ENCODE results near the gene C1orf159. TPM values are rescaled to one million over a fixed set of nuclear protein-coding genes. Genes with fewer than 3 reads are reported as not detected.
"Not testable (repeated sequence)": the region's sequence is repeated elsewhere in the genome, so short reads cannot be mapped to it uniquely, and the experiment has no call there.

C1orf159 gene
- total RNA-seq, 1 donor from 2014 or later = 2.4 TPM

GRCh38 chr1:1152431-1152830 is 36.5 kb upstream of the C1orf159 start:
- DNase-seq; intact Hi-C loops (cut with DNase I); ATAC-seq (ENCODE audit: poor library complexity): not testable (repeated sequence)

GRCh38 chr1:1151306-1151705 is 35.4 kb upstream of the C1orf159 start:
- intact Hi-C loops (cut with DNase I) = no loop called here
- no peak for ATAC-seq (ENCODE audit: poor library complexity)
- no peak for DNase-seq

GRCh38 chr1:1150100-1150499 is 34.2 kb upstream of the C1orf159 start:
- DNase-seq (no peak), ATAC-seq (ENCODE audit: poor library complexity) (no peak)
- intact Hi-C loops (cut with DNase I) = no loop called here

- ATAC-seq (ENCODE audit: poor library complexity) (no peak), DNase-seq (no peak)
- intact Hi-C loops (cut with DNase I) = no loop called here
These were observed 33.5 kb upstream of the C1orf159 start for GRCh38 chr1:1149416-1149815.

GRCh38 chr1:1148569-1148968 is 32.7 kb upstream of the C1orf159 start:
- intact Hi-C loops (cut with DNase I) = no loop called here
- DNase-seq = no peak
- ATAC-seq (ENCODE audit: poor library complexity) = no peak

GRCh38 chr1:1148061-1148460 is 32.2 kb upstream of the C1orf159 start:
- intact Hi-C loops (cut with DNase I) = no loop called here

GRCh38 chr1:1146596-1146995 is 30.7 kb upstream of the C1orf159 start:
- ATAC-seq (ENCODE audit: poor library complexity) (no peak), DNase-seq (no peak)
- intact Hi-C loops (cut with DNase I) = no loop called here

More at GRCh38 chr1:1148061-1148460, 32.2 kb upstream of the C1orf159 start:
- ATAC-seq (ENCODE audit: poor library complexity) (no peak), DNase-seq (no peak)

GRCh38 chr1:1146026-1146425 is 30.1 kb upstream of the C1orf159 start:
- DNase-seq (no peak), ATAC-seq (ENCODE audit: poor library complexity) (no peak)
- intact Hi-C loops (cut with DNase I) = no loop called here

- no peak for DNase-seq
- intact Hi-C loops (cut with DNase I) = no loop called here
- no peak for ATAC-seq (ENCODE audit: poor library complexity)
These were observed 29.6 kb upstream of the C1orf159 start for GRCh38 chr1:1145547-1145914.

GRCh38 chr1:1144843-1145546 is 29.1 kb upstream of the C1orf159 start:
- peak; percentile 17 for ATAC-seq (ENCODE audit: poor library complexity)
- DNase-seq = no peak
- intact Hi-C loops (cut with DNase I) = no loop called here

GRCh38 chr1:1144122-1144842 is 28.4 kb upstream of the C1orf159 start:
- DNase-seq (no peak), ATAC-seq (ENCODE audit: poor library complexity) (peak; percentile 56)
- intact Hi-C loops (cut with DNase I) = no loop called here

- intact Hi-C loops (cut with DNase I) = no loop called here
- no peak for ATAC-seq (ENCODE audit: poor library complexity)
- no peak for DNase-seq
These were observed 27.7 kb upstream of the C1orf159 start for GRCh38 chr1:1143636-1144035.

GRCh38 chr1:1142844-1143243 is 27.0 kb upstream of the C1orf159 start:
- intact Hi-C loops (cut with DNase I) = no loop called here
- ATAC-seq (ENCODE audit: poor library complexity) (no peak), DNase-seq (no peak)

GRCh38 chr1:1142352-1142751 is 26.5 kb upstream of the C1orf159 start:
- intact Hi-C loops (cut with DNase I); DNase-seq; ATAC-seq (ENCODE audit: poor library complexity): not testable (repeated sequence)

GRCh38 chr1:1141911-1142250 is 26.0 kb upstream of the C1orf159 start:
- intact Hi-C loops (cut with DNase I) = no loop called here

GRCh38 chr1:1141244-1141910 is 25.5 kb upstream of the C1orf159 start:
- intact Hi-C loops (cut with DNase I) = no loop called here
- DNase-seq = no peak
- ATAC-seq (ENCODE audit: poor library complexity) = no peak

More at GRCh38 chr1:1141911-1142250, 26.0 kb upstream of the C1orf159 start:
- ATAC-seq (ENCODE audit: poor library complexity) (no peak), DNase-seq (no peak)

GRCh38 chr1:1140673-1141072 is 24.8 kb upstream of the C1orf159 start:
- no peak for DNase-seq
- no peak for ATAC-seq (ENCODE audit: poor library complexity)
- intact Hi-C loops (cut with DNase I) = no loop called here

GRCh38 chr1:1137256-1138045 is 21.6 kb upstream of the C1orf159 start:
- intact Hi-C loops (cut with DNase I) = no loop called here
- peak; percentile 17 for ATAC-seq (ENCODE audit: poor library complexity)
- no peak for DNase-seq

GRCh38 chr1:1136547-1137230 is 20.8 kb upstream of the C1orf159 start:
- intact Hi-C loops (cut with DNase I) = no loop called here
- no peak for DNase-seq
- peak; percentile 20 for ATAC-seq (ENCODE audit: poor library complexity)

Data from Right ventricle myocardium superior (tissue), 1 donor.